Sigmoid colon (tissue), 4 donors: ENCODE measurements around the gene ABI3.

Experiments used
- CTCF ChIP-seq, 4 experiments: fragments of 450-650 bp in 3 of 4; fragments of 200-600 bp in 1 of 4; IDR thresholded peaks; one replicate each; pipeline ENCODE4 v1.5.1; 2016 to 2019; ENCODE audit warnings: antibody characterized with exemption in 4 of 4, mild to moderate bottlenecking in 3 of 4, moderate library complexity in 2 of 4
- POLR2A ChIP-seq, 2 donors: fragments of 450-650 bp; IDR thresholded peaks; one replicate each; pipeline ENCODE4 v1.6.1; 2016; ENCODE audit warnings: antibody characterized with exemption in 2 of 2, mild to moderate bottlenecking in 2 of 2, moderate library complexity in 2 of 2
- POLR2AphosphoS5 ChIP-seq, 4 donors: sonication (generic); formaldehyde crosslinking; IDR thresholded peaks; one replicate each; pipeline ENCODE4 v1.6.1; 2017; ENCODE audit warnings: antibody characterized with exemption in 4 of 4

GRCh38 chr17:49249292-49249794 lies 38.8 kb downstream of the ABI3 start:
- TF ChIP-seq CTCF (IDR thresholded peaks at IDR 0.05) (no peak), POLR2A (IDR thresholded peaks at IDR 0.05) (no peak), POLR2AphosphoS5 (IDR thresholded peaks at IDR 0.05) (no peak)
